ENCODE results near the gene EIF3K.
"Not testable (repeated sequence)": the region's sequence is repeated elsewhere in the genome, so short reads cannot be mapped to it uniquely, and the experiment has no call there.

Gene EIF3K

GRCh38 chr19:38618590-38619360 is at the start of gene EIF3K:
Gene EIF3K (plus strand): TSS chr19:38619188. CDS start chr19:38619269, 81 bp downstream.
- peak; percentile 99 for DNase-seq (ENCODE audit: low spot score)

- no peak for DNase-seq (ENCODE audit: low spot score)
These were observed 49.5 kb upstream of the EIF3K start for GRCh38 chr19:38569368-38569983.

- no peak for DNase-seq (ENCODE audit: low spot score)
These were observed 47.3 kb upstream of the EIF3K start for GRCh38 chr19:38571682-38572081.

GRCh38 chr19:38577826-38578225 is 41.2 kb upstream of the EIF3K start:
- DNase-seq (ENCODE audit: low spot score): no peak

- DNase-seq (ENCODE audit: low spot score): not testable (repeated sequence)
These were observed 39.7 kb upstream of the EIF3K start for GRCh38 chr19:38579304-38579703.

- DNase-seq (ENCODE audit: low spot score): no peak
These were observed 38.9 kb upstream of the EIF3K start for GRCh38 chr19:38580080-38580479.

GRCh38 chr19:38583219-38583984 is 35.6 kb upstream of the EIF3K start:
- DNase-seq (ENCODE audit: low spot score): no peak

GRCh38 chr19:38583985-38584305 is 35.0 kb upstream of the EIF3K start:
- no peak for DNase-seq (ENCODE audit: low spot score)

GRCh38 chr19:38587562-38587961 is 31.4 kb upstream of the EIF3K start:
- DNase-seq (ENCODE audit: low spot score): no peak

GRCh38 chr19:38588041-38588440 is 30.9 kb upstream of the EIF3K start:
- DNase-seq (ENCODE audit: low spot score): no peak

- DNase-seq (ENCODE audit: low spot score): peak; percentile 75
These were observed 26.0 kb upstream of the EIF3K start for GRCh38 chr19:38592940-38593339.

GRCh38 chr19:38596057-38596981 is 22.7 kb upstream of the EIF3K start:
- peak; percentile 88 for DNase-seq (ENCODE audit: low spot score)

GRCh38 chr19:38597075-38597474 is 21.9 kb upstream of the EIF3K start:
- no peak for DNase-seq (ENCODE audit: low spot score)

GRCh38 chr19:38599722-38600121 is 19.3 kb upstream of the EIF3K start:
- no peak for DNase-seq (ENCODE audit: low spot score)

GRCh38 chr19:38602856-38603255 is 16.1 kb upstream of the EIF3K start:
- not testable (repeated sequence) for DNase-seq (ENCODE audit: low spot score)

- no peak for DNase-seq (ENCODE audit: low spot score)
These were observed 12.9 kb upstream of the EIF3K start for GRCh38 chr19:38606131-38606530.

GRCh38 chr19:38614289-38614688 is 4.7 kb upstream of the EIF3K start:
- DNase-seq (ENCODE audit: low spot score): no peak

GRCh38 chr19:38615007-38615581 is 3.9 kb upstream of the EIF3K start:
- no peak for DNase-seq (ENCODE audit: low spot score)

GRCh38 chr19:38616265-38616664 is 2.7 kb upstream of the EIF3K start:
- DNase-seq (ENCODE audit: low spot score): no peak

- DNase-seq (ENCODE audit: low spot score): no peak
These were observed 1.7 kb upstream of the EIF3K start for GRCh38 chr19:38617283-38617763.

Data from HuH-7 (cell line).